Neural cell (in vitro differentiated cells): ENCODE results near the gene MED12. TPM values are rescaled to one million over a fixed set of nuclear protein-coding genes. Genes with fewer than 3 reads are reported as not detected.

Experiments used
- H2AFZ ChIP-seq: fragments of 200-600, 300-800 bp; sonication (generic), shearing (Covaris generic); 2 replicates; pipeline ENCODE4 v1.6.0; 2014; ENCODE audit warnings: low read depth, mild to moderate bottlenecking, antibody characterized with exemption, low read length, moderate library complexity
- H3F3A ChIP-seq: fragments of 200-600 bp; shearing (Covaris generic); 2 replicates; pipeline ENCODE4 v1.6.1; 2016; ENCODE audit warnings: mild to moderate bottlenecking, moderate library complexity, mixed read lengths, antibody characterized with exemption, low read length; ENCODE audit not compliant: insufficient read depth, poor library complexity, severe bottlenecking
- H3K27ac ChIP-seq: fragments of 200-600, 300-800 bp; sonication (generic), shearing (Covaris generic); 2 replicates; pipeline ENCODE4 v1.5.1; 2014; ENCODE audit warnings: mild to moderate bottlenecking, low read length, moderate library complexity
- H3K27me3 ChIP-seq: fragments of 300-800, 200-600 bp; sonication (generic), shearing (Covaris generic); 2 replicates; pipeline ENCODE4 v1.6.0; 2014; ENCODE audit warnings: mild to moderate bottlenecking, low read depth, low read length, moderate library complexity; ENCODE audit not compliant: insufficient read depth
- H3K36me3 ChIP-seq: fragments of 300-800, 200-600 bp; sonication (generic), shearing (Covaris generic); 2 replicates; pipeline ENCODE4 v1.5.1; 2014; ENCODE audit warnings: mild to moderate bottlenecking, antibody characterized with exemption, low read length, moderate library complexity; ENCODE audit not compliant: insufficient read depth
- H3K4me2 ChIP-seq: fragments of 300-800, 200-600 bp; sonication (generic), shearing (Covaris generic); 2 replicates; pipeline ENCODE4 v1.6.0; 2014; ENCODE audit warnings: mild to moderate bottlenecking, low read length
- H3K4me3 ChIP-seq: fragments of 300-800, 200-600 bp; sonication (generic), shearing (Covaris generic); 2 replicates; pipeline ENCODE4 v1.5.1; 2014; ENCODE audit warnings: mild to moderate bottlenecking, low read length, moderate library complexity
- H3K79me2 ChIP-seq: fragments of 200-600 bp; shearing (Covaris generic); replicated peaks from 2 replicates; pipeline ENCODE4 v1.6.0; 2014; ENCODE audit warnings: mild to moderate bottlenecking, low read length, moderate library complexity; ENCODE audit not compliant: insufficient read depth
- H3K9ac ChIP-seq: fragments of 300-800, 200-600 bp; sonication (generic), shearing (Covaris generic); 2 replicates; pipeline ENCODE4 v1.6.1; 2016; ENCODE audit warnings: mild to moderate bottlenecking, low read length, mixed read lengths
- H3K9me2 ChIP-seq: fragments of 200-600 bp; shearing (Covaris generic); 2 replicates; pipeline ENCODE4 v1.6.1; 2016; ENCODE audit warnings: mild to moderate bottlenecking, low read length, mixed read lengths; ENCODE audit not compliant: insufficient read depth
- H3K9me3 ChIP-seq: fragments of 200-600, 300-800 bp; sonication (generic), shearing (Covaris generic); 2 replicates; pipeline ENCODE4 v1.6.1; 2016; ENCODE audit warnings: mild to moderate bottlenecking, mixed run types, low read length, moderate library complexity, mixed read lengths
- H4K20me1 ChIP-seq: fragments of 200-600 bp; shearing (Covaris generic); 2 replicates; pipeline ENCODE4 v1.6.1; 2016; ENCODE audit warnings: mild to moderate bottlenecking, mixed run types; ENCODE audit not compliant: insufficient read depth
- CTCF ChIP-seq: fragments of 450-650 bp; IDR thresholded peaks from 2 replicates; pipeline ENCODE4 v1.5.1; 2014; ENCODE audit warnings: antibody characterized with exemption, mild to moderate bottlenecking, moderate library complexity; ENCODE audit not compliant: poor library complexity, severe bottlenecking
- EP300 ChIP-seq: fragments of 450-650 bp; conservative IDR thresholded peaks from 2 replicates; pipeline ENCODE4 v1.6.1; 2014; ENCODE audit warnings: antibody characterized with exemption, mild to moderate bottlenecking, moderate library complexity; ENCODE audit not compliant: poor library complexity, severe bottlenecking
- EZH2 ChIP-seq: fragments of 200-600, 300-800 bp; shearing (Covaris generic), sonication (generic); IDR thresholded peaks from 2 replicates; pipeline ENCODE4 v1.6.1; 2014; ENCODE audit warnings: antibody characterized with exemption, low read length, borderline replicate concordance, mild to moderate bottlenecking; ENCODE audit not compliant: insufficient read depth, poor library complexity, severe bottlenecking
- MXI1 ChIP-seq: fragments of 450-650 bp; conservative IDR thresholded peaks from 2 replicates; pipeline ENCODE4 v1.6.1; 2014; ENCODE audit warnings: antibody characterized with exemption, mild to moderate bottlenecking; ENCODE audit not compliant: poor library complexity, severe bottlenecking
- POLR2AphosphoS5 ChIP-seq: IDR thresholded peaks from 2 replicates; pipeline ENCODE4 v1.6.1; 2012
- RAD21 ChIP-seq: fragments of 450-650 bp; conservative IDR thresholded peaks from 2 replicates; pipeline ENCODE4 v1.6.1; 2014; ENCODE audit warnings: antibody characterized with exemption, mild to moderate bottlenecking, moderate library complexity
- REST ChIP-seq: IDR thresholded peaks from 2 replicates; pipeline ENCODE4 v1.6.1; 2012; ENCODE audit warnings: borderline replicate concordance
- SMC3 ChIP-seq: fragments of 450-650 bp; conservative IDR thresholded peaks from 2 replicates; pipeline ENCODE4 v1.6.1; 2014; ENCODE audit warnings: antibody characterized with exemption, mild to moderate bottlenecking, moderate library complexity; ENCODE audit not compliant: poor library complexity
- TAF1 ChIP-seq: IDR thresholded peaks from 2 replicates; pipeline ENCODE4 v1.6.1; 2012; ENCODE audit warnings: low read depth
- polyA plus RNA-seq: library from polyadenylated mRNA; depleted of rRNA; stranded (reverse); fragments of >200 nt; gene quantifications from 2 replicates; pipeline ENCODE4 v1.2.3, GENCODE V29; 2014
- small RNA-seq, 3 experiments: library from RNA; depleted of rRNA; stranded (forward); fragments of <200 nt; gene quantifications; one replicate each; pipeline ENCODE3, GENCODE V24; 2012

The MED12 gene
- polyA plus RNA-seq, 1 donor from 2014 or later = 5.6 TPM

- H3K27me3 ChIP-seq = no peaks in the 10 kb centered on the region
- no peaks in the 10 kb centered on the region for H4K20me1 ChIP-seq
- H3F3A ChIP-seq = no peaks in the 10 kb centered on the region
- no peaks in the 10 kb centered on the region for H3K9me2 ChIP-seq
- H3K4me3 ChIP-seq = no peak overlapping the region
- TF ChIP-seq REST (no peak), RAD21 (no peak), SMC3 (no peak), MXI1 (no peak), TAF1 (no peak), POLR2AphosphoS5 (no peak), EZH2 (no peak), CTCF (no peak), EP300 (no peak)
- no peak overlapping the region for H2AFZ ChIP-seq
- no peak overlapping the region for H3K27ac ChIP-seq
- no peaks in the 10 kb centered on the region for H3K79me2 ChIP-seq
- H3K9ac ChIP-seq = no peak overlapping the region
- no peak overlapping the region for H3K4me2 ChIP-seq
- H3K9me3 ChIP-seq = no peaks in the 10 kb centered on the region
- H3K36me3 ChIP-seq = no peaks in the 10 kb centered on the region
Measured at GRCh38 chrX:71191248-71191647, 72.9 kb downstream of the MED12 start.

Small RNAs within 50 kb of the gene (small RNA-seq; reads per million reads assigned to genes)
- gene CXorf65 = 0 reads per million in 3 experiments

Other genes starting within 250 kb of the MED12 start
- gene TEX11, start 209.9 kb upstream of the MED12 start, polyA plus RNA-seq = not detected in 2 replicates
- gene SLC7A3, start 187.5 kb upstream of the MED12 start, polyA plus RNA-seq = 1.5 and 2.2 TPM in 2 replicates
- gene SNX12, start 50.3 kb upstream of the MED12 start, polyA plus RNA-seq = 71.2 and 91.9 TPM in 2 replicates
- 1.9 and 3.1 TPM in 2 replicates for gene FOXO4, start 22.7 kb upstream of the MED12 start, polyA plus RNA-seq
- not detected in 2 replicates for gene CXorf65, start 11.9 kb upstream of the MED12 start, polyA plus RNA-seq
- gene IL2RG, start 7.0 kb upstream of the MED12 start, polyA plus RNA-seq = not detected in 2 replicates
- gene NLGN3, start 26.2 kb downstream of the MED12 start, polyA plus RNA-seq = 11.7 and 20.0 TPM in 2 replicates
- 0.18 TPM in 1 of 2 replicates, not detected in the other for gene GJB1, start 104.6 kb downstream of the MED12 start, polyA plus RNA-seq
- gene ZMYM3, start 135.5 kb downstream of the MED12 start, polyA plus RNA-seq = 32.8 and 37.2 TPM in 2 replicates
- gene NONO, start 165.0 kb downstream of the MED12 start, polyA plus RNA-seq = 436 and 444 TPM in 2 replicates
- 2.8 and 5.4 TPM in 2 replicates for gene ITGB1BP2, start 183.2 kb downstream of the MED12 start, polyA plus RNA-seq
- 28.8 and 29.5 TPM in 2 replicates for gene TAF1, start 247.8 kb downstream of the MED12 start, polyA plus RNA-seq